GM19239 (cell line): Measurements from ENCODE around the gene DPM3.
A peak's percentile ranks its signal among the peaks of the same experiment; 100 is the strongest.
"Not testable (repeated sequence)": the region's sequence is repeated elsewhere in the genome, so short reads cannot be mapped to it uniquely, and the experiment has no call there.

ENCODE experiments used
- DNase-seq: peaks from one replicate; pipeline ENCODE4 v3.0.0; 2011; ENCODE audit warnings: low spot score; ENCODE audit not compliant: insufficient read length
- FAIRE-seq: peaks from 2 replicates; lab custom pipeline; 2011; peaks lifted over from hg19 to GRCh38; lab: Jason Lieb, UNC

The DPM3 gene

DNA sequence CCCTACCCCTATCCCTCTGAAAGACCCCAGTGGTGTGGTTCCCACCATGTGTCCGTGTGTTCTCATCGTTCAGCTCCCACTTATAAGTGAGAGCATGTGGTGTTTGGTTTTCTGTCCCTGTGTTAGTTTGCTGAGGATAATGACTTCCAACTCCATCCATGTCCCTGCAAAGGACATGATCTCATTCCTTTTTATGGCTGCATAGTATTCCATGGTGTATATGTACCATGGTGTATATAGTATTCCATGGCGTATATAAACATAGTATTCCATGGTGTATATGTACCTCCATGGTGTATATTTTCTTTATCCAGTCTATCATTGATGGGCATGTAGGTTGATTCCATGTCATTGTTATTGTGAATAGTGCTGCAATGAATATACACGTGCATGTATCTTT is 23.5 kb upstream of the DPM3 start:
- not testable (repeated sequence) for FAIRE-seq, DNase-seq

DNA sequence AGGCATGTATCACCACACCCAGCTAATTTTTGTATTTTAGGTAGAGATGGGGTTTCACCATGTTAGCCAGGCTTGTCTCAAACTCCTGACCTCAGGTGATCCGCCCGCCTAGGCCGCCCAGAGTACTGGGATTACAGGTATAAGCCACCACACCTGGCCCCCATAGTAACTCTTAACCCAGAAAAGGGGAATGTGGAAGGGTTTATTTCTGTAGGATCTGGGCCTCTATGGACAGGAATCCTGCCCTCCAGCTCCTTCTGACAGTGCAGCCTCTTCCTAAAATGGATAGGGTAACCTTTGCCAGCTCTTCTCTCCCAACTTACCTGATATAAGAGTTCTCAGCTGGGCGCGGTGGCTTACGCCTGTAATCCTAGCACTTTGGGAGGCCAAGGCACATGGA is 22.3 kb upstream of the DPM3 start:
- not testable (repeated sequence) for DNase-seq, FAIRE-seq

DNA sequence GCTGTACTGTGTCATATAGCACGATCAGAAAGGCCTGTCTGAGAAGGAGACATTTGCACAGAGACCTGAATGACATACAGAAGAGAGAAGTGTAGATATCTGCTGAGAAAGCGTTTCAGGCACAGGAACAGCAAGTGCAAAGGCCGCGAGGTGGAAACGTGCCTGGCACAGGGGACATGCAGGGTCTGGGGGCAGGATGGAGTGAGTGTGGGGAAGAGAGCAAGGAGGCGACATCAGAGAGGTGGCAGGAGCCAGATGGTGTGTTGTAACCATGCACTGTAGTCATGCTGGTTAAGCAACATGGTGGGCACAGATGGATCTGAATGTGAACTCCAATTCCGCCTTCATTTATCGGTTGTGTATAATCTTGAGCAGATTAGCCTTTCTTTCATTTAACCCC is 19.8 kb upstream of the DPM3 start:
- DNase-seq = no peak
- no peak for FAIRE-seq

DNA sequence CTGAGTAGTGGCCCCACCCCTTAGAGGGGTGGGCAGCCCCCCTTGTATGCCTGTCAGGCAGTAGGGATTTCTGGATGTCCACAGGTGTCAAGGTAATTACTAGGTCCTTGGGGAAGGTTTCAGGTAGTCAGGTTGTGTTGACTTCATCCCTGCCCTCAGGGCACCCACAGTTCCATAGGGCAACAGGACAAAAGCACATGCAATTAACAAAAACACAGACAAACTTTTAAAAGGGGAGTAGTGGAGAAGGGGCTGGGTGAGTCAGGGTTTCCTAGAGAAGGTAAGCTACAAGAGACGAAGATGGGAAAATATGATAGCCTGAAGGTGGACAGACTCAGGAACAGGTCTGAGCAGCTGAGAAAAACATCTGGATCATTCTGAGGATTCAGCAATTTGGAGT is 18.7 kb upstream of the DPM3 start:
- DNase-seq (no peak), FAIRE-seq (no peak)

- DNase-seq, FAIRE-seq: not testable (repeated sequence)
Measured at GRCh38 chr1:155155996-155156643, 15.8 kb upstream of the DPM3 start.

GRCh38 chr1:155145491-155145890 is 5.2 kb upstream of the DPM3 start:
- DNase-seq (no peak), FAIRE-seq (no peak)

- DNase-seq (no peak), FAIRE-seq (no peak)
Measured at GRCh38 chr1:155141749-155142148, 1.4 kb upstream of the DPM3 start.

DNA sequence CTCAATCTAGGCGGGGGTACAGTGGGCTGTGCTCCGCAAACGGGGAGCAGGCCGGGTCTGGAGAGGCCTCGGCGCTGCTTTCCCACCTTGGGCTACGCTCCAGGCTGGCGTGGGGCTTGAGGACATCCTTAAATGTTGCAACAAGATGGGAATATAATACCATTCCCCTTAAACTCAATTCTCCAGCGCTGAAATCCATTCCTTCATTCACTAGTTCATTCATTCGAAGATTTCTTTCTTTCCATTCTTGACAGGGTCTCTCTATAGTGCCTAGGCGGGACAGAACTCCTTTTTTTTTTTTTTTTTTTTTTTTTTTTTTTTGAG is 261 bp upstream of the DPM3 start:
- FAIRE-seq (peak; percentile 33), DNase-seq (no peak)

GRCh38 chr1:155137154-155137949 is 3.0 kb downstream of the DPM3 start:
- no peak for DNase-seq
- no peak for FAIRE-seq

- FAIRE-seq (no peak), DNase-seq (no peak)
Measured at GRCh38 chr1:155136748-155137147, 3.6 kb downstream of the DPM3 start.

DNA sequence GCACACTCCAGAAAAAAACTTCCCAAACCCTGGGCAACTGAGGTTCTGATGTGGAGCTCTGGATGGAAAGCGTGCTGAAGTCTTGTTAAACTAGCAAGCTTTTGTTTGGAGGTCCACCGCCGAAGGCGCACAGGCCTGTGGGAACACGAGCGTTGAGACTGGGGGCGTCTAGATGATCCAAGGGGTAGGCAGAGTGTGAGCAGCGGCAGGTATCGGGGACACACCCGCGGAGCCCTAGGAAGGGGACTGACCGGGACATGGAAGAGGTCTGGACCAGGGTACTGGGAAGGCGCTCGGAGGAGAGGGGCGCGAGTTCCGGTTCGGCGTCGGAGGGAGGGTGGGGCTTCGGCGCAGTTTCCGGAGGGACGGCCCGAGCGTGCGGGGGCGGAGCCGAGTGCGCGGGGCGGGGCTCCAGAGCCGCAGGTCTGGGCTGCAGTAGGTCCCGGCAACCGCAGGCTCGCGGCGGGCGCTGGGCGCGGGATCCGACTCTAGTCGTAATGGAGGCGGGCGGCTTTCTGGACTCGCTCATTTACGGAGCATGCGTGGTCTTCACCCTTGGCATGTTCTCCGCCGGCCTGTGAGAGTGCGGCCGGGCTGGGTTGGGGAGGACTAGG is 4.8 kb downstream of the DPM3 start, which contains the start of gene SLC50A1:
SLC50A1 (plus strand) TSS at position 438 of the 614 bp plus-strand sequence; CDS start at position 498, 60 bp downstream.
- peak; percentile 95 for FAIRE-seq

DNA sequence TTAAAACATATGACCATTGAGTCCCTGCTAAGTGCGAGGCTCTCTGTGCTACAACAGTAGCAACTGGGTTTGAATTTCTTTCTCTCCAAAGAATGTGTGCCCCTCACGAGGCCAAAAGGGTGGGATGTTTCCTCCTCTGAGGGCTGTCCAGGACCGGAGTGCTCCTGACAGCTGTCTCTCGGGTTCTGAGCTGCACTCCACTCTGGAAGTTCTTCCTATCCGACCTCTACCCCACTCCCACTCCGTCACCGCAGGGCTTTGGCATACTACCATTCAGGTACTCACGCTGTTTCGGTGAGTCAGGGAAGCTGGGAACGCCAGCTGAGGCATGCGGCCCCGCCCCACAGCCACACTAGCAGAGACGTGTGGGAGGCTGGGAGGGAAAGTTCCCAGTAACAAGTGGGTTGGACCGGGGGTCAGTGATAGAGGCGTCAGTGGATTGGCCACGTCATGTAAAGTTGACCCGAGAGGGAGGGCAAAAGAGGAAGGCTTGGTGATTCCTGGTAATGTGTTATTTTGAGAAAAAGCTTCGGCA is 5.4 kb downstream of the DPM3 start:
- no peak for FAIRE-seq

More for the DNA sequence above, 4.8 kb downstream of the DPM3 start, which contains the start of gene SLC50A1:
- DNase-seq = peak; percentile 90

GRCh38 chr1:155134322-155134721 is 6.0 kb downstream of the DPM3 start:
- DNase-seq (no peak), FAIRE-seq (no peak)

More for the DNA sequence above, 5.4 kb downstream of the DPM3 start:
- DNase-seq = no peak

GRCh38 chr1:155133799-155134281 is 6.5 kb downstream of the DPM3 start:
- FAIRE-seq = no peak

DNA sequence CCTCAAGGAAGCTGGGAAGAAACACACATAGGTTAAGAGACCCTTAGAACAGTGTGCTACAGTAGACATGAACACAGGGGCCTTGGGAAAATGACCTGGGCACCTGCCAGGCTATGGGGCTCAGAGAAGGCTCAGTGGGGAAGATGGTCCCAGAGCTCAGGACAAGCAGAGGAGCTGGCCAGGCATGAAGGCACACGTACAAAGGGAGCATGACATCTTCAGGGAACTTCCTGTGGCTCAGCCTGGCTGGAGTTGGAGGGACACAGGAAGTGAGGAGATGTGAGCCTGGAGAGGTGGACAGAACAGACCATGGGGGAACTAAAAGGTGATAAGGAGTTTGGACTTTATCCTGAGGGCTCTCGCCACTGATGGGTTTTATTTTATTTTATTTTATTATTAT is 8.5 kb downstream of the DPM3 start:
- DNase-seq (no peak), FAIRE-seq (no peak)

More at GRCh38 chr1:155133799-155134281, 6.5 kb downstream of the DPM3 start:
- DNase-seq = no peak

- DNase-seq (no peak), FAIRE-seq (no peak)
Measured at GRCh38 chr1:155131285-155131684, 9.0 kb downstream of the DPM3 start.

DNA sequence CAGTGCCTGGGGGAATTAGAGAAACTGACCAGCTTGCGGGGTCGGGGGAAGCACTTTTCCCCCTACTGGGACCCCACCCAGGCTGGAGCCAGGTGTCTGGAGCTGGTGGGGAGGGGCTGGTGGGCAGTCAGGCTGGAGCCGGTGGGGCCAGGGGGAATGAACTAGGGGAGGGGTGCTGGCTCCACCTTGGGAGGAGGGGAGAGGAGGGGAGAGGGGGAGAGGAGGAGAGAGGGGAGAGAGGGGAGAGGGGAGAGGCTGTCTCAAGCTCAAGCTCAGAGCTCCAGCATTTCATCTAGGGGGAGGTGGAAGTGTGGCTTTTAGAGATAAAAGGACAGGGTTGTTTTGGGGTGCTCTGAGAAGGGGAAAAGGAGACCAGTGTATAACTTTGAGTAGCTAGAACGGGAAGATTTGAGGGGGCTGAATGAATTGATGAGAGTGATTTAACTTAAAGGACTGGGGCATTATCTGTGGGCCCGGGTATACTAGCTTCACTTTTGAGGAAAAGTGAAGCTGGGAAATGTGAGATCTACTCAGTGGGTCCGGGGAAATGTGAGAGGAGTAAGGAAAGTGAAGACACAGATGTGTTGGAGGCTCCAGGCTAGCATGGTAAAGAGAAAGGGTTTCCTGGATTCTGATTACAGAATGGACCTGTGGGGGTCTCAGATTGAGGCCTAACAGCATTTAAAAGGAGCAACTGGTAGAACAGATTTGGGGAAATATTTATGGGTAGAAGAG is 9.9 kb downstream of the DPM3 start:
- DNase-seq (no peak), FAIRE-seq (no peak)

DNA sequence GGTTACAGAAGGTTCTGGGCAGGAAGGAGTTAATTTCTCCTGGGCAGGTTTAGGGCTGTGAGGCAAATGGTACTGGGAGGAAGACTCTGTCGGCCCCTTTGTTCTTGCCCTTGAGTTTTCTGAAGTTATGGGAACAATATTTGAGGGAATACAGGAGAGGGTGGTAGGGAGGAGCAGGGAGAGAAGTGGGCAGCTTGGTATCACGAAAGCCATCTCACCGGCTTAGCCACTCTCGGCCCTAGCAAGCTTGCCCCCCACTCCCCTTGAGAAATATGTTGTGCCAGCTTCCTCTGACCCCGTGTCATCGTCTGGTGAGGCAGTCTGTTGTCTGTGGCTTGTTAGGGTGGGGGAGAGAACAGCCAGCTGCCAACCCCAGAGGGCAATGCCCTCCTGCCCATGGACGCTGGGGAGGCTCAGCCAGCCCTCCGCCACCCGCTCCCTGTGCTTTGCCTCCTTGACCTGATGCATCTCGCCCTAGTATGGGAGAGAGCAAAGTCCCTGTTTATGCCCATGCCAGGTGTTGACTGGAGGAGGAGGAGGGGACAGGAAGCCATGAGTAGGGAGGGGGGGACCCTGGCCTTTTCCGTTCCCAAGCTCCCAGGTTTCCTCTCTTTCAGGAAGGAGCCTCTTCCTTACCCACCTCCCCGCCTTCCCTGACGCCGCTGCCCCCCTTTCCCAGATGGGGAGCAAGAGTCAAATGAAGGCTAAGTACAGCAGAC is 11.4 kb downstream of the DPM3 start:
- DNase-seq = no peak
- no peak for FAIRE-seq

DNA sequence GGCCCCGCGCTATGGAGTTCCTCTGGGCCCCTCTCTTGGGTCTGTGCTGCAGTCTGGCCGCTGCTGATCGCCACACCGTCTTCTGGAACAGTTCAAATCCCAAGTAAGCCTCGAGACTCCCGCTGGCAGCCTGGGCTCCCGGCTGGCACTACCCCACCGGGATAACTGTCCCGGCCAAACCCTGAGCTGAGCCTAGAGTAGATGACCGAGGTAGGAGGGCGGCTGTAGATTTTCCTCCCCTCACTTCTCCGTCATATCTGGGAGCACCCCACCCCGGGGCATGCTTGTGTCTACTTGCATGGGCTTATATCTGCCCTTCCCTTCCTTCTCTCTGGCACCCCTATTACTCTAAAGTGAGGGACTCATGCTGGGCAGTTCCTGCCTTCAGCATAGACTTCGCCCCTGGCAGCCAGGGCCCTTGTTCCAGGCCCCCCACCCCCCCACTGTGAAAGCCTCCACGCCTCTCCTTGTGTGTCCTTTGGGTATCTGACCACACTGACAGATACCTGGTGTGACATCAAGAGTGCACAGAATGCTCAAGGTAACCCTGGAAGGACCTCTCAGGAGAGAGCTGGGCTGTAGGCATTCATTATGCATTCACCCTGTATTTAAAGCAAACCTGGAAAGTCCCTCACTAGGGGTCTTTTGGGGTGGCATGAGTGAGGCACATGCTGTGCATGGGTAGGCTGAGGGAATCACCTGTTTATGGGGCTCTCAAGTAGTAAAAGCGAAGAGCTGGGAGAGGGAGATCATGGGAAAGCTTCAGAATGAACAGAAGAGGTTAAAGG is 12.2 kb downstream of the DPM3 start:
- FAIRE-seq (no peak), DNase-seq (no peak)
